HG03571 (cell line): ENCODE measurements around the gene WFIKKN1.
"Not testable (repeated sequence)": the region's sequence is repeated elsewhere in the genome, so short reads cannot be mapped to it uniquely, and the experiment has no call there.

Experiments
- ATAC-seq: cut with Tn5 transposase; IDR thresholded peaks from one replicate; pipeline ENCODE4 v1.9.1; 2021; ENCODE audit not compliant: unreplicated experiment

WFIKKN1 gene

GRCh38 chr16:595094-595528 is 35.7 kb upstream of the WFIKKN1 start:
- no peak for ATAC-seq

- ATAC-seq, result no peak
Observed at GRCh38 chr16:595942-596735, 34.6 kb upstream of the WFIKKN1 start.

GRCh38 chr16:596736-597060 is 34.1 kb upstream of the WFIKKN1 start:
- ATAC-seq, result no peak

GRCh38 chr16:597655-598054 is 33.1 kb upstream of the WFIKKN1 start:
- ATAC-seq, result not testable (repeated sequence)

- ATAC-seq, result no peak
Observed at GRCh38 chr16:598823-599739, 31.7 kb upstream of the WFIKKN1 start.

GRCh38 chr16:600781-601180 is 30.0 kb upstream of the WFIKKN1 start:
- no peak for ATAC-seq

- ATAC-seq, result no peak
Observed at GRCh38 chr16:603933-604332, 26.9 kb upstream of the WFIKKN1 start.

GRCh38 chr16:606656-607307 is 24.0 kb upstream of the WFIKKN1 start:
- ATAC-seq, result no peak

- no peak for ATAC-seq
Observed at GRCh38 chr16:608019-608418, 22.8 kb upstream of the WFIKKN1 start.

- no peak for ATAC-seq
Observed at GRCh38 chr16:609316-609715, 21.5 kb upstream of the WFIKKN1 start.

GRCh38 chr16:609984-610383 is 20.8 kb upstream of the WFIKKN1 start:
- no peak for ATAC-seq

GRCh38 chr16:610513-611381 is 20.0 kb upstream of the WFIKKN1 start:
- ATAC-seq, result no peak

GRCh38 chr16:615122-615521 is 15.7 kb upstream of the WFIKKN1 start:
- no peak for ATAC-seq

GRCh38 chr16:616733-617586 is 13.8 kb upstream of the WFIKKN1 start:
- ATAC-seq, result no peak

GRCh38 chr16:617855-618254 is 12.9 kb upstream of the WFIKKN1 start:
- ATAC-seq, result no peak

GRCh38 chr16:619476-620100 is 11.2 kb upstream of the WFIKKN1 start:
- ATAC-seq, result no peak

- ATAC-seq, result no peak
Observed at GRCh38 chr16:620700-621525, 9.9 kb upstream of the WFIKKN1 start.

GRCh38 chr16:621526-622105 is 9.2 kb upstream of the WFIKKN1 start:
- no peak for ATAC-seq
